T-cell (primary cell): Measurements from ENCODE around the gene METTL22. TPM values are rescaled to one million over a fixed set of nuclear protein-coding genes. Genes with fewer than 3 reads are reported as not detected.

Source experiments
- ATAC-seq, 4 experiments: fragments of 200-7000 bp in 3 of 4; fragments of 150-1000 bp in 1 of 4; cut with Tn5 transposase; replicated peaks in 1 of 4; 1 replicate in 3 of 4; 2 replicates in 1 of 4; pipeline ENCODE4 v1.10.0; 2021; ENCODE audit warnings: moderate library complexity in 3 of 4, mild to moderate bottlenecking in 2 of 4, moderate number of reproducible peaks in 1 of 4
- CTCF ChIA-PET, 2 donors: fragments of 300-600 bp; sonication (Branson Sonifier 250); formaldehyde crosslinking; loops; one replicate each; lab custom pipeline; 2022; ENCODE audit warnings: antibody characterized with exemption in 2 of 2; lab: Charles Lee
- POLR2A ChIA-PET, 2 donors: fragments of 300-600 bp; sonication (Branson Sonifier 250); formaldehyde crosslinking; loops; one replicate each; lab custom pipeline; 2022; ENCODE audit warnings: antibody characterized with exemption in 2 of 2; lab: Charles Lee
- DNase-seq, 35 experiments: peaks; one replicate each; pipeline versions ENCODE4 v3.0.0 to v3.0.0-alpha.2; 2013 to 2023
- H3K27ac ChIP-seq: one replicate; pipeline ENCODE4 v1.5.1; 2013; ENCODE audit warnings: low read length
- H3K27me3 ChIP-seq, 2 experiments: replicated peaks in 1 of 2; 1 replicate in 1 of 2; 2 replicates in 1 of 2; pipeline versions ENCODE4 v1.6.1 to v1.7.0; 2013; ENCODE audit warnings: low read length in 1 of 2, mixed read lengths in 1 of 2; ENCODE audit not compliant: control insufficient read depth in 2 of 2, insufficient read depth in 2 of 2; ENCODE audit errors: extremely low read depth in 1 of 2
- H3K36me3 ChIP-seq, 2 donors: 1 replicate in 1 of 2; 2 replicates in 1 of 2; pipeline versions ENCODE4 v1.6.1 to v1.7.0; 2013; ENCODE audit warnings: low read length in 1 of 2; ENCODE audit not compliant: control insufficient read depth in 2 of 2, insufficient read depth in 1 of 2; ENCODE audit errors: extremely low read depth in 1 of 2
- H3K4me1 ChIP-seq, 2 experiments: 1 replicate in 1 of 2; 2 replicates in 1 of 2; pipeline versions ENCODE4 v1.6.1 to v1.7.0; 2013; ENCODE audit warnings: low read length in 2 of 2, mixed read lengths in 1 of 2; ENCODE audit not compliant: insufficient read depth in 2 of 2, control insufficient read depth in 1 of 2; ENCODE audit errors: extremely low read depth in 1 of 2
- H3K4me3 ChIP-seq, 2 donors: 1 replicate in 1 of 2; 2 replicates in 1 of 2; pipeline versions ENCODE4 v1.5.1 to v1.7.0; 2013; ENCODE audit warnings: mild to moderate bottlenecking in 2 of 2, low read length in 1 of 2, moderate library complexity in 1 of 2; ENCODE audit not compliant: control insufficient read depth in 1 of 2; ENCODE audit errors: extremely low read depth in 1 of 2
- H3K9me3 ChIP-seq: 2 replicates; pipeline ENCODE4 v1.7.0; 2013
- H3K27ac Mint-ChIP-seq, 2 donors: one replicate each; pipeline ENCODE4 v1.8.0; 2020 to 2021; ENCODE audit warnings: mild to moderate bottlenecking in 2 of 2, mixed read lengths in 2 of 2
- H3K27me3 Mint-ChIP-seq, 2 donors: one replicate each; pipeline ENCODE4 v1.8.0; 2021 to 2022; ENCODE audit warnings: mixed read lengths in 2 of 2
- H3K36me3 Mint-ChIP-seq: one replicate; pipeline ENCODE4 v1.8.0; 2021; ENCODE audit warnings: mixed read lengths
- H3K4me1 Mint-ChIP-seq, 3 donors: one replicate each; pipeline ENCODE4 v1.8.0; 2020 to 2022; ENCODE audit warnings: mixed read lengths in 3 of 3, mild to moderate bottlenecking in 1 of 3
- H3K4me3 Mint-ChIP-seq, 3 donors: one replicate each; pipeline ENCODE4 v1.8.0; 2020 to 2022; ENCODE audit warnings: mild to moderate bottlenecking in 3 of 3, mixed read lengths in 3 of 3, moderate library complexity in 3 of 3
- H3K9me3 Mint-ChIP-seq, 3 donors: one replicate each; pipeline ENCODE4 v1.8.0; 2020 to 2022; ENCODE audit warnings: mixed read lengths in 3 of 3
- WGBS: methylation state at CpG from one replicate; pipeline ENCODE4 v1.1.5; 2013; ENCODE audit warnings: missing lambda C conversion rate; ENCODE audit not compliant: insufficient coverage; 5-methylcytosine and 5-hydroxymethylcytosine counted together
- total RNA-seq, 35 experiments: library from RNA in 6 of 35; stranded (reverse) in 6 of 35; fragments of 120-200 nt in 1 of 35; gene quantifications; one replicate each; pipeline versions ENCODE4 v1.2.1 to v1.2.4 and lab custom pipeline; 2013 to 2026

The METTL22 gene
- total RNA-seq, 5 donors from 2014 or later (not counting 1 experiment from before 2014, with no cell fraction given), result 27.6 to 53.4 (median 34.4) TPM

DNA sequence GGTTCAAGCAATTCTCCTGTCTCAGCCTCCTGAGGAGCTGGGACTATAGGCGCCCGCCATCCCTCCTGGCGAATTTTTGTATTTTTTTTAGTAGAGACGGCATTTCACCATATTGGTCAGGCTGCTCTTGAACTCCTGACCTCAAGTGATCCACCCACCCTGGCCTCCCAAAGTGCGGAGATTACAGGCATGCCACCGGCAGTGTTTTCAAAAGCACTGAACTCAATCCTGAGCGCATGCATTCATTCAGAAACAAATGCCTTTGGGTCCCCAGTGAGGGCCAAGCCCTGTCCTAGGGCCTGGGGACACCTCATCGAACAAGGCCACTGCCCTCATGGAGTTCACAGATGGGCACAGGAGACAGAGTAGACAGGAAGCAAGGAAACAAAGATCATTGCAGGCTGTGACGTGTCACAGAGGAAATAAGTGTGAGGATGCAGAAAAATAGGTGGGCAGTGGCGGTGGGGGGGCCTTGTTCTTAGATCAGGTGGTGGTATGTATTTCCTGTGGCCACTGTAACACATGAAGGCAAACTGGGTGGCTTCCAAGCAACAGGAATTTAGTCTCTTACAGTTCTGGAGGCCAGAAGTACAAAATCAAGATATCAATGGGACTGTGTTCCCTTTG lies 43.7 kb upstream of the METTL22 start:
- ATAC-seq, result no peak
- Histone ChIP-seq H3K36me3 (no peaks in the 10 kb centered on the region), H3K4me1 (no peaks in the 10 kb centered on the region), H3K27me3 (peaks cover 0 to 34% of the 10 kb centered on the region in 2 experiments), H3K27ac (no peak overlapping the region), H3K9me3 (no peaks in the 10 kb centered on the region), H3K4me3 (no peak overlapping the region)
- no peak overlapping the region for H3K4me3 Mint-ChIP-seq
- POLR2A ChIA-PET, result no interaction called here
- H3K9me3 Mint-ChIP-seq, result no peaks in the 10 kb centered on the region
- peaks cover 32 to 39% of the 10 kb centered on the region in 2 donors for H3K27me3 Mint-ChIP-seq
- no peak overlapping the region for H3K27ac Mint-ChIP-seq
- no peaks in the 10 kb centered on the region for H3K36me3 Mint-ChIP-seq
- DNase-seq, result no peak
- CTCF ChIA-PET, result no interaction called here
- 76% methylated on average over 8 of the region's 10 CpGs for WGBS
- H3K4me1 Mint-ChIP-seq, result peaks cover 0 to 4% (median 3%) of the 10 kb centered on the region in 3 donors

DNA sequence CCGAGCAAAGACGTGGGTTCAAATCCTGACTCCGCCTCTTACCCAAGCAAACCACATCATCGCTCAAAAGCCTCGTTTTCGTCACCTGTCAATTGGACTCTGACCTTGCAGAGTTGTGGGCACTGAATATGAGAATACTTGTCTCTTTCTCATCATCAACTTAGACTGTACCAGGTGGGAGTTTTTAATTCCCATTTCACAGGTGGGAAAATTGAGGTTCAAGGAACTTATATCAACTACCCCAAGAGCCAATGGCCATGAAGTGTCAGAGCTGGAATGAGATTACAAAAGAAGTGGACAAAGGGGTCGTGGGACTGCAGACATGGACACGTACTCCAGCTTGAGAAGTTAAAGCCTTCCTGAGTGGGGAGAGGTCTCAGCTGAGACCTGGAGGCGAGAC lies 41.9 kb upstream of the METTL22 start:
- Histone ChIP-seq H3K4me1 (no peaks in the 10 kb centered on the region), H3K4me3 (no peak overlapping the region), H3K27ac (no peak overlapping the region), H3K27me3 (peaks cover 0 to 39% of the 10 kb centered on the region in 2 experiments), H3K36me3 (no peaks in the 10 kb centered on the region), H3K9me3 (no peaks in the 10 kb centered on the region)
- ChIA-PET CTCF (interaction anchor here in 1 of 2 donors (1.3 kb wide), 1 partner anchor 10 kb away, joined by 3 read pairs; no protein-coding TSS in a partner anchor), POLR2A (no interaction called here)
- peaks cover 0 to 4% (median 3%) of the 10 kb centered on the region in 3 donors for H3K4me1 Mint-ChIP-seq
- ATAC-seq (no peak), DNase-seq (no peak)
- H3K9me3 Mint-ChIP-seq, result no peaks in the 10 kb centered on the region
- H3K36me3 Mint-ChIP-seq, result no peaks in the 10 kb centered on the region
- 73% methylated on average over 3 of the region's 9 CpGs for WGBS
- H3K27ac Mint-ChIP-seq, result no peak overlapping the region
- no peak overlapping the region for H3K4me3 Mint-ChIP-seq
- peaks cover 26 to 41% of the 10 kb centered on the region in 2 donors for H3K27me3 Mint-ChIP-seq

DNA sequence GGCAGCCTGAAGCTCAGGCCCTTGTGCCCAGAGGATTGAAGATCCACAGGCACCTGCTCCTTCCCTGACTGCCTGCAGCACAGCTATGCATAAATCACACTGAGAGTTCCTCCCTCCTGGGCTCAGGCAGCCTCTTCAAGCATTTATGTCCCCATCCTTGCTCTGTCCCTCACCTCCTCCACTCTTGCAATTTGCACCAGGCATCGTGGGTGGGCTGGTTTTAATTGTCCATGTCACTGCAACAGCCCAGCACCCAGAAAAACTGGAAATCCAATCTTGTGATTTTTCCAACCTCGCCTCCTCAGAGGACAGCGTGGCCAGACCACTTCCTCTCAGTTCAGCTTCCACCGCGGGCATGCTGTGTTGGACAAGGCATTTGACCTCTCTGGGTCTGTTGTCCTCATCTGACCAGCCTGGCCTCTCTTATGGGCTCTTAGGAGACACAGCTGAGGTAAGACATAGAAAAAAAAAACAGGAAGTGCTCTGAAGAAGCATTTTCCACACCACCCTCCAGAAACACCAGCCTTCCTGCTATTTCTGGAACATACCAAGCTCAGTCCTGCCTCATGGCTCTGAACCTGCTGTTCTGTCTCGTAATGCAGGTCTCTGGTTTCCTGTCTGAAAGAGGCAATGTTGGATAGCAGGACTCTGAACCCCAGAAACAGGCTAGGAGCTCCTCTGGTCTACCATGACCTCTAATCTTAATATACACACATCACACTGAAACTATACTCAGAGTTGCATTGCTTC lies 39.5 kb upstream of the METTL22 start:
- Histone ChIP-seq H3K9me3 (no peaks in the 10 kb centered on the region), H3K27me3 (peaks cover 0 to 42% of the 10 kb centered on the region in 2 experiments), H3K27ac (no peak overlapping the region), H3K4me1 (no peaks in the 10 kb centered on the region), H3K36me3 (no peaks in the 10 kb centered on the region), H3K4me3 (no peak overlapping the region)
- CTCF ChIA-PET, result interaction anchor here in 1 of 2 donors (0.8 kb wide), 1 partner anchor 13 kb away, joined by 3 read pairs; no protein-coding TSS in a partner anchor
- peaks cover 17 to 41% of the 10 kb centered on the region in 2 donors for H3K27me3 Mint-ChIP-seq
- H3K27ac Mint-ChIP-seq, result peak overlapping the region in 1 of 2 donors; percentile 28
- H3K9me3 Mint-ChIP-seq, result no peaks in the 10 kb centered on the region
- POLR2A ChIA-PET, result no interaction called here
- DNase-seq, result no peak
- 13% methylated on average over 6 of the region's 6 CpGs for WGBS
- H3K4me1 Mint-ChIP-seq, result peaks cover 0 to 4% (median 3%) of the 10 kb centered on the region in 3 donors
- no peaks in the 10 kb centered on the region for H3K36me3 Mint-ChIP-seq
- H3K4me3 Mint-ChIP-seq, result no peak overlapping the region
- no peak for ATAC-seq

DNA sequence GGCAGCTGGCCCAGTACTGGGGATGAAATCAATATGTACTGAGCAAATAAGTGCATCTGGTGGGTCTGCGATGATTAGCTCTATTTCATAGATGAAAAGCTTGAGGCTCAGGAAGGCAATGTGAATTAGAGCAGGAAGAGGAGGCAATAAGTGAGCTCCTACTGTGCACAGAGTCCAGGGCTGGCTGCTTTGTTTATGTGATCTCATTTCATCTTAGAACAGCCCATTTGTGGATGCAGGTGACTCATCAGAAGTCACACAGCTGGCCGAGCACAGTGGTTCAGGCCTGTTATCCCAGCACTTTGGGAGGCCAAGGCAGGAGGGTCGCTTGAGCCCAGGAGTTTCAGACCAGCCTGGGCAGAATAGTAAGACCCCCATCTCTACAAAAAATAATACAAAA lies 38.3 kb upstream of the METTL22 start:
- H3K36me3 Mint-ChIP-seq, result no peaks in the 10 kb centered on the region
- H3K27me3 ChIP-seq, result peaks cover 3 to 43% of the 10 kb centered on the region in 2 experiments
- no peak overlapping the region for H3K4me3 Mint-ChIP-seq
- ChIA-PET POLR2A (no interaction called here), CTCF (no interaction called here)
- no peaks in the 10 kb centered on the region for H3K9me3 Mint-ChIP-seq
- H3K27me3 Mint-ChIP-seq, result peaks cover 17 to 45% of the 10 kb centered on the region in 2 donors
- no peaks in the 10 kb centered on the region for H3K9me3 ChIP-seq
- no peak for ATAC-seq
- H3K4me1 ChIP-seq, result no peaks in the 10 kb centered on the region
- DNase-seq, result no peak
- no peaks in the 10 kb centered on the region for H3K36me3 ChIP-seq
- H3K4me3 ChIP-seq, result no peak overlapping the region
- peaks cover 0 to 4% (median 3%) of the 10 kb centered on the region in 3 donors for H3K4me1 Mint-ChIP-seq
- H3K27ac Mint-ChIP-seq, result no peak overlapping the region
- no peak overlapping the region for H3K27ac ChIP-seq
- WGBS, result 80% methylated on average over 2 of the region's 3 CpGs

DNA sequence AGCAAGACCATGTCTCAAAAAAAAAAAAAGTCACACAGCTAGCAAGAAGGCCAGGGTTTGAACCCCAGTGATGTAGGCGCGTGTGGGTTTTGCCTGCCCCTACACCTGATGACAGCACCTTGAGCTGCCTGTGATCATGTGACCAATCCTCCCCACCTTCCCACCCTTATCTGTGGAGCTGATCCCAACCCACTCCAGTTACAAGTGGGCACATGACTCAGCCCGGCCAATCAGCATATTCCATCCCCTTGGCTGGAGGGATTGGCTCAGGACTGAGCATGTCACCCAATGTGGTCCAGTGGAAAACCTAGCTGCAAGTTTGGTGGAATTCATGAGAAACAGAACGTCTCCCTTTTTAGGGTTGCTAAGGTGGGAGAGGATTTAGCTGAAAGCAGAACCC lies 37.8 kb upstream of the METTL22 start:
- ChIA-PET CTCF (no interaction called here), POLR2A (no interaction called here)
- H3K9me3 ChIP-seq, result no peaks in the 10 kb centered on the region
- 92% methylated on average over 3 of the region's 4 CpGs for WGBS
- DNase-seq, result no peak
- no peak overlapping the region for H3K4me3 ChIP-seq
- peaks cover 7 to 49% of the 10 kb centered on the region in 2 experiments for H3K27me3 ChIP-seq
- Mint-ChIP-seq H3K4me1 (peaks cover 1 to 4% (median 4%) of the 10 kb centered on the region in 3 donors), H3K27me3 (peaks cover 23 to 50% of the 10 kb centered on the region in 2 donors), H3K9me3 (no peaks in the 10 kb centered on the region), H3K27ac (no peak overlapping the region), H3K4me3 (no peak overlapping the region), H3K36me3 (no peaks in the 10 kb centered on the region)
- ATAC-seq, result no peak
- no peak overlapping the region for H3K27ac ChIP-seq
- H3K4me1 ChIP-seq, result no peaks in the 10 kb centered on the region
- no peaks in the 10 kb centered on the region for H3K36me3 ChIP-seq

DNA sequence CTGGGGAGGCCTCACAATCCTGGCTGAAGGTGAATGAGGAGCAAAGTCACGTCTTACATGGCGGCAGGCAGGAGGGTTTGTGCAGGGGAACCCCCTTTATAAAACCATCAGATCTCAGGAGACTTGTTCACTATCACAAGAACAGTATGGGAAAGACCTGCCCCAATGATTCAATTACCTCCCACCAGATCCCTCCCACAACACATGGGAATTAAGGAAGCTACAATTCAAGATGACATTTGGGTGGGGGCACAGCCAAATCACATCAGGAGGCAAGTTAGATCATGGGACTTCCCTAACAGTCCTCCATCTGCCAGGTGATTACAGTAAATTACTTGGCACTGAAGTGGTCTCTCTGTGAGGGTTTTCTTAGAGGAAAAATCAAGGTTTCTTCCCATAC lies 36.5 kb upstream of the METTL22 start:
- Mint-ChIP-seq H3K4me1 (peaks cover 4 to 7% (median 5%) of the 10 kb centered on the region in 3 donors), H3K36me3 (no peaks in the 10 kb centered on the region), H3K9me3 (no peaks in the 10 kb centered on the region), H3K4me3 (no peak overlapping the region), H3K27ac (no peak overlapping the region), H3K27me3 (peaks cover 28 to 53% of the 10 kb centered on the region in 2 donors)
- Histone ChIP-seq H3K27me3 (peaks cover 13 to 54% of the 10 kb centered on the region in 2 experiments), H3K4me1 (peaks cover 0 to 4% of the 10 kb centered on the region in 2 experiments), H3K9me3 (no peaks in the 10 kb centered on the region), H3K27ac (no peak overlapping the region), H3K4me3 (no peak overlapping the region), H3K36me3 (no peaks in the 10 kb centered on the region)
- ChIA-PET POLR2A (no interaction called here), CTCF (no interaction called here)
- WGBS, result no CpG with 5 or more reads among the region's 2 CpGs
- DNase-seq (no peak), ATAC-seq (no peak)
